CD4-positive, alpha-beta T cell treated with Interleukin-15 for 4 hours (primary cell): ENCODE data around the gene FUS.
A peak's percentile ranks its signal among the peaks of the same experiment; 100 is the strongest.
"Not testable (repeated sequence)": the region's sequence is repeated elsewhere in the genome, so short reads cannot be mapped to it uniquely, and the experiment has no call there.

Source experiments
- DNase-seq: peaks from one replicate; pipeline ENCODE4 v3.0.0-alpha.2; 2020; ENCODE audit warnings: low spot score

Gene FUS

GRCh38 chr16:31179747-31180459 is at the start of gene FUS:
Gene FUS, plus strand, starts transcription at chr16:31180139. Its CDS starts 76 bp downstream, at chr16:31180215.
- DNase-seq: peak; percentile 92

DNA sequence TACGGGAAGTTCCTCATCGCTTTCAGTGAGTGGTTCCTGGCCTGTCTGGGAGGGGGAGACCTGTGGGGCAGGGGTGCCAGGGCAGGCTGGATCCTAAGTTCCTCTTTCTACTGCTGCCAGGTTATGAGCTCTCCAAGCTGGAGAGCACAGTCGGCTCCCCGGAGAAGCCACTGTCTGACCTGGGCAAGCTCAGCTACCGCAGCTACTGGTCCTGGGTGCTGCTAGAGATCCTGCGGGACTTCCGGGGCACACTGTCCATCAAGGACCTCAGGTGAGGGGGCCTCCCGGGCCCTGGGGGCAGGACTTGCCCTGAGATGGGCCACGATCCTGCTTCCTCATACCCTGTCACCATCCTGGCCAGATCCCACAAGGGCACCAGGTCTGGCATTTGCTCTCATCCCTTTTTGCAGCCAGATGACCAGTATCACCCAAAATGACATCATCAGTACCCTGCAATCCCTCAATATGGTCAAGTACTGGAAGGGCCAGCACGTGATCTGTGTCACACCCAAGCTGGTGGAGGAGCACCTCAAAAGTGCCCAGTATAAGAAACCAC is 49.5 kb upstream of the FUS start:
- no peak for DNase-seq

DNA sequence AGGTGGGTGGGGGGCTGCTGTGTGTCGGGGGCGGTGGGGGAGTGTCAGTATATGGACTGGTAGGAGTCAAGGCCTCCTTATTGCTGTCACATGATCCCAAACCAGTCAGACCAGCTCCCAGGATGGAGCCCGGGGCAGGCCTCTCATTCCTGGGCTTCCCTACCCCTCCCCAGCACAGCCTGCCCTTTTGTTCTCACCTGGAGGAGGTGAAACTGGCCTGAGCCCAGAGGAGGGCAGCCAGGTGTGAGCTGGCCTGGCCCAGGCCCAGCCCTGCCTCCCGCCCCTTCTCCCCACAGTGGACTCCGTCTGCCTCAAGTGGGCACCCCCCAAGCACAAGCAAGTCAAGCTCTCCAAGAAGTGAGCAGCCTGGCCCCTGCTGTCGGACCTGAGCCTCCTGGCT is 49.0 kb upstream of the FUS start:
- no peak for DNase-seq

DNA sequence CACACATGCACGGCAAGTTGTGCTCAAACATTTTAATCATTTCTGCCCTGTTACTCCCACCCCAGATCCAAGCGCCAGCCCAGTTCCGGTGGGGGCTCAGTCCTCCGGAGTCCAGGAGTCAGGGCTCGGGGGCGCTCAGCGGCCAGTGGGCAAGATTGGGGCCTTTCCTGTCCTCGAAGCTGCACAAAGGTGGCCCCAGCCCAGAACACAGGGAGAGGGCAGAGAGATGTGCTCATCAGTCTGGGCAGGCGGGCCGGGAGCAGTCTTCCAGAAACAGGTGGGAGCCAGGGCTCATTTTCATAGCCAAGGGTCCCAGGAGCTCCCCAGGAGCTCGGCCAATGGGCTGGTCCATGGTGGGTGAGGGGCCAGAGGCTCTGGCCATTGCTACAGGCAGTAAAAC is 48.5 kb upstream of the FUS start:
- DNase-seq: no peak

GRCh38 chr16:31131841-31132271 is 48.1 kb upstream of the FUS start:
- DNase-seq: no peak

GRCh38 chr16:31132303-31132979 is 47.5 kb upstream of the FUS start:
- no peak for DNase-seq

- no peak for DNase-seq
Measured at GRCh38 chr16:31133046-31133501, 46.9 kb upstream of the FUS start.

DNA sequence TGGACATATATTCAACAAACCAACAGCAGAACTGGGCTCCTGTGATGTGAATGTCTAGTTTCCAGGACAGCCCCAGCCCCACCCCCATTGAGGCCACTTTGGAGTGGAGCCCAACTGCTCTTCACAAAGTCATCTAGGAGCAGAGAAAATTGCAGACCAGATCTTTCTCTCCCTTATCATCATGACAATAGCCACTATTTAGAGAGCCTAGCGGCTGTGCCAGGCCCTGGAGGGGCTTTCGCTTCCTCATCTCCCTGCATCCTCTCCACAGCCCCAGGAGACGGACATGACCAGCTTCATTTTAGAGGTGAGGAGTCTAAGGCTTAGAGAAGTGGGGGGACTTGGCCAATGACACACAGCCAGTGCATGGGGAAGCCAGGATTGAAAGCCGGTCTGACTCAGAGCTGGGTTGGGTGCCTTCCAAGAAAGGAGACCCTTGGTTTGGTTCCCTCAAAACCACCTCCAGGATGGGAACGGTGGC is 45.8 kb upstream of the FUS start:
- no peak for DNase-seq

DNA sequence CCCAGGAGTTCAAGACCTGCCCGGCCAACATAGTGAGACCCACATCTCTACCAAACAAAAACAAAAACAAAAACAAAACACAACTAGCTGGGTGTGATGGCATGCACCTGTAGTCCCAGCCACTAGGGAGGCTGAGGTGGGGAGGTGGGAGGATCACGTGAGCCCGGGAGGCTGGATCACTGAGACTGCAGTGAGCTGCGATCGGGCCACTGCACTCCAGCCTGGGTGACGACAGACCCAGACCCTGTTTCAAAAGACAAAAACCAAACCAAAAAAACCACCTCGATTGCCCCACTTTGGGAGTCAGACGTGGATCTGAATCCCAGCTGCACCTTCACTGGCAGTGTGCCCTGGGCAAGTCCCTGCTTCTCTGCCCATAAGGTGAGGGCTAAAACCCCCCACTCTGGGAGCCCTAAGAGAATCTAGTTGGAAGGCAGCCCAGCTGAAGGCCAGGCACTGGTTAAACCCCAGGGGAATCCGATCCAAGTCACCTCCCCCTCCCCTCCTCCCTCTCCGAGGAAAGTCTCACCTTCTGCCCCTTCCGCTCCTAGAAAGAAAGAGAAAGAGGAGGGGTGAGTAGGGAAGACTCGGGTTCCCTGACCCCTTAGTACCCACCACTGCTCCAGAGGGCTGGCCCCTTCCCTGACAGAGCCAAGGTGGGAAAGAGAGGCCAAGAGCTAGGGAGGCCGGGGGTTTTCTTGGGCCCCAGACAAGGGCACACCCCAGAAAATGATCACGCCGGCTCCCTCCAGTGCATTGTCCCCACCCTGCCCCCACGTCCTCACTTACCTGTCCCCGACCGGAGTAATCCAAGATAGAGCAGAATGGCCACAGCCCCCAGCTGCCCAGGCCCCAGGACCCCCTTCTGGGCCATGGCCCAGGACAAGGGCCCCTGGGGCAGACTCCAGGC is 45.1 kb upstream of the FUS start:
- DNase-seq: no peak

DNA sequence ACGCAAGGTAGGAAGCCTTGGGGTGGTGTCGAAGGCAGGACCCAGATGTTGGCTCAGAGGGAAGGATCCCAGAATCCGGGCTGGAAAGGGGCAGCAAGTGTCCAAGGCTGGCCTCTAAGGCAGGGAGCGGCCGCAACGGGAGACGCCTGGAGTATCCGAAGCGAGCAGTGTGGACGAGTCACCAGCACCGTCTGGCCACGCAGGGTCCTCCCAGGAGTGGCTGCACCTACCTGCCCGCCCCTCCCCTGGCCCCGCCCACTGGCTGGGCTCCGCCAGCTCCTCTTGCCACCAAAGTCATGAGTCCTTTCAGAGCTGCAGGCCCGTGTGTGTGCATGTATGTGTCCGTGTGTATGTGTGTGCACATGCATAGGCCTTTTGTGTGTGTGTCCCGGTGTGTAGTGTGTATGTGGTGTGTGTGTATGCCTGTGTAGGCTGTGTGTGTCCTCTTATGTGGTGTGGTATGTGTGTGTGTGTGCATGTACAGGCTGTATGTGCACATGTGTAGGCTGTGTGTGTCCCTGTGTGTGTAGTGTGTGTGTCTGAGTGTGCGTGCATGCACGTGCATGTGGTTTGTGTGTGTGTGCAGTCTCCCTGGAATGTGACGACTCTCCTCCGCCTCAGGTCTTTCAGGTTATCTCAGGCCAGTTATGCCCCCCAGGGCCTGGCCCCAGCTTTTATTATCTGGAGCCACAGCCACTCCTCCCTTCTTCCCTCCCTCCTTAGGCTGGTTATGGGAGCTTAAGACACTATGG is 44.2 kb upstream of the FUS start, which contains the start of gene PRSS8:
TSS of gene PRSS8 (minus strand) at position 193 of the 752 bp plus-strand sequence. CDS start 229 bp downstream, outside the sequence.
- no peak for DNase-seq

DNA sequence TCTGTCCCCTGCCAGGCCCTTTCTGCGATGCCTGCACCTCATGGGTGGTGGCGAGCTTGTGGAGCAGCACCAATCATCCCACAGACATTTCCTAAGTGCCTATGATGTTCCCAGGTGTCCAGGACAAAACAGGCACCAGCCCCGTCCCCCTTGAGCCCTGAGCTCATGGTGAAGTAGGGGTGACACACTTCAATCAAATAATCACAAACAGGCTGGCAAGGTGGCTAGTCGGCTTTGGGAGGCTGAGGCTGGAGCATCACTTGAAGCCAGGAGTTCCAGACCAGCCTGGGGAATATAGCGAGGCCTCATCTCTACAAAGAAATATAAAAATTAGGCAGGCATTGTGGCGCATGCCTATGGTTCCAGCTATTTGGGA is 43.7 kb upstream of the FUS start:
- no peak for DNase-seq

GRCh38 chr16:31136822-31137499 is 43.0 kb upstream of the FUS start:
- not testable (repeated sequence) for DNase-seq

DNA sequence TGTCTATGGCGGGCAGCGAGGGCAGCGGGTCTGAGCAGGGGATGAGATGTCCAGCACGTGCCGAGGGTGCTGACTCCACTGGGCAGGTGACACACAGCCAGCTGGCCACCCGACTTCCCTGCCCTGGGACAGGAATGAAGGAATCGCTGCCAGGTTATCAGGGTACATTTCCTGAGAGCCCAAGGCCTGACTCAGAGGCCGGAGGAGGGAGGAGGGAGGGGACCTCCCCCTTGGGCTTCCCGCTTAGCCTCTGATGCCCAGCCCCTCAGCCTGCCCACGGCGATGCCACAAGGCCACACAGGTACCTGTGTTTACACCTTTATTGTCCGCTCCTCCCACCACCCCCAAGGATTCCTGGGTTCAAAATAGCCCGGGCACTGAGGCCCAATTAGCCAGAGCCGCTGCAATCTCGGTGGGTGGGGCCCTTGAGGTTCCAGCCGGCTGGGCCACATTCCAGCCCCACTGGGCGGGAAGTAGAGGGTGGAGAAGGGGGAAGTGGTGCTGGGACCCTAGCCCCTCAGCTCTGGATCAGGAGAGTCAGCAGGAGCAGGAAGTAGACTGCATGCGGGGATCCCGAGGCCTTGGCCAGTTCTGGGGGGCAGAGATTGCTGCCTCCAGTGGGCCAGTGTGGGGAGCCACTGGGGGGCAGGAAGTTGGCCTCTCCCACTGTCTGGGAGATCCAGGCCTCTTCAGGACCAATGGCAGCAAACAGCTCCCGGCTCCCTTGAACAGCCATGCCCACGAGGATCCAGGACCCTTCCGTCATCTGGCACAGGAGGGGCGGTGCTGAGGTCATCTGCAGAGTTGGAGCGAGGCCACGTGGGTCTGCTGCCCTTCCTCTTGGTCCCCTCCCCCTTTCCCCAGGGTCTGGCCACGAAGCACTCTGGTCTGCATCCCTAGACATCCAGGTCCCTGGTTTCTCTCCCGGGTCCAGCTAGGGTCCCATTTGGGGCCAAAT is 41.0 kb upstream of the FUS start:
- no peak for DNase-seq

DNA sequence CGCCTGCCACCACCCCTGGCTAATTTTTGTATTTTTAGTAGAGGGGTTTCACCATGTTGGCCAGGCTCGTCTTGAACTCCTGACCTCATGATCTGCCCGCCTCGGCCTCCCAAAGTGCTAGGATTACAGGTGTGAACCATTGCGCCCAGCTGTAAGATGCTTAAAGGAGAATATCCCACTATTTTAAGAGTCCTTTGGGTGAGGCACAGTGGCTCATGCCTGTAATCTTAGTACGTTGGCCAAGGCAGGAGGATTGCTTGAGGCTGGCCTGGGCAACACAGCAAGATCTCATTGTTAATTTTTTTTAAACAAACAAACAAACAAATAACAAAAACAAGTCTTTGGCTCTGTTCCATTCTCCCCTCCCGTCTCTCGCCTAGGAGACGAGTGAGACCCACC is 38.9 kb upstream of the FUS start:
- DNase-seq: not testable (repeated sequence)

GRCh38 chr16:31141489-31142108 is 38.3 kb upstream of the FUS start:
- DNase-seq: no peak

- DNase-seq: peak; percentile 99
Measured at GRCh38 chr16:31142109-31143010, 37.6 kb upstream of the FUS start.

GRCh38 chr16:31143011-31143693 is 36.8 kb upstream of the FUS start:
- no peak for DNase-seq
